ENCODE results near the gene MAP3K21.

Gene MAP3K21

DNA sequence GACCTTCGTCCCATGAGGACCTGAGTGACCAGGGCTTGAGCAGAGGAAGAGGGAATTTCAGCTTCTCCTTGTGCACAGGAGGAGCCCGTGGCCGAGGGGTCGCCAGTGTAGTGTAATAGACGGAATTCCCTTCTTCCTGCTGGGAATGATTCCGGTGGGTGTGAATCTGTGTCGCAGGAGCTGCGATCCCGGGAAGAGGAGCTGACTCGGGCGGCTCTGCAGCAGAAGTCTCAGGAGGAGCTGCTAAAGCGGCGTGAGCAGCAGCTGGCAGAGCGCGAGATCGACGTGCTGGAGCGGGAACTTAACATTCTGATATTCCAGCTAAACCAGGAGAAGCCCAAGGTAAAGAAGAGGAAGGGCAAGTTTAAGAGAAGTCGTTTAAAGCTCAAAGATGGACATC is 34.4 kb downstream of the MAP3K21 start:
- Histone ChIP-seq H3K4me3 (ENCODE audit: low read depth in 1 of 2, low read length in 2 of 2) (no peak overlapping the region), H3K9me3 (ENCODE audit: control insufficient read depth in 1 of 2, low read length in 2 of 2) (no peaks in the 10 kb centered on the region), H3K4me1 (ENCODE audit: control insufficient read depth in 1 of 2, insufficient read depth in 2 of 2, low read length in 2 of 2) (no peaks in the 10 kb centered on the region)

DNA sequence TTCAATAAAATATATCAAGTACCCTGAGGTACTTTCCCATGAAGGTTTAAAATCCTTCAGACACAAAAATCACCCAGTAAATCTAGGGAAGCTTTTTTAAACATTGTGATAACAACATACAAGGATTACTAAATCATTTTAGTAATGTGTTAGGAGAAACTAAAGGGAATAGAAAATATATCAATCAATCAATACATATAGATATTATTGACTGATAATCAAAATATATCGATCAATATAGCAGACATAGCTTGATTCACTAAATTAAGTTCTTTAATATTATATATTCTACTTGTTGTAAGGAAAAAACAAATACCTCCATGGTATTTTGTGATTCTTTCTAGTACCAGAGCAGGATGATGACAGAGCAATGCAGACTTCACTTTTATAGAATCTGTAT is 35.2 kb downstream of the MAP3K21 start:
- H3K4me1 ChIP-seq (ENCODE audit: control insufficient read depth in 1 of 2, insufficient read depth in 2 of 2, low read length in 2 of 2): no peaks in the 10 kb centered on the region

More for the DNA sequence above, 34.4 kb downstream of the MAP3K21 start:
- no peaks in the 10 kb centered on the region for H3K36me3 ChIP-seq (ENCODE audit: control insufficient read depth in 1 of 2, insufficient read depth in 2 of 2, low read length in 2 of 2)
- no peaks in the 10 kb centered on the region for H3K27me3 ChIP-seq (ENCODE audit: low read depth, low read length)
- H3K27ac ChIP-seq (ENCODE audit: low read length): no peak overlapping the region

DNA sequence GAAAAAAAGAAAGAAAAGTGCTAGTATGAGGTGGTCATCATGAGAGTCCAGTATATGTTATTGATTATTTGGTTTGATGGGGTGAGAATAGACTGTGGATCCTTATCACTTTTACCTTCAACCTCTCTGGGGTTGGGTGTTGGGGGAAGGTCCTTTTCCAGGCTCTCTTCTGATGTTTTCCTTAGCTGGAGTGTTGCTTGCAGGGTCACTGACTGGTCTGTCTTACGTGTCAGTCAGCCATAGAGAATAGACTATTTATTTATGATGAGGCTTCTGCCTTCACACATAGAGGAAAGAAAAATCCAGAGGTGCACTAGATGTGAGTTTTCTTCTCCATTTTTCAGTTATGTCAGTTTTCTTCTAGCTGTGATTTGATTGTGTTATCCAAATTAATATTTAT is 36.5 kb downstream of the MAP3K21 start:
- Histone ChIP-seq H3K9me3 (ENCODE audit: control insufficient read depth in 1 of 2, low read length in 2 of 2) (no peaks in the 10 kb centered on the region), H3K27ac (ENCODE audit: low read length) (no peak overlapping the region), H3K4me3 (ENCODE audit: low read depth in 1 of 2, low read length in 2 of 2) (no peak overlapping the region), H3K4me1 (ENCODE audit: control insufficient read depth in 1 of 2, insufficient read depth in 2 of 2, low read length in 2 of 2) (no peaks in the 10 kb centered on the region), H3K27me3 (ENCODE audit: low read depth, low read length) (no peaks in the 10 kb centered on the region), H3K36me3 (ENCODE audit: control insufficient read depth in 1 of 2, insufficient read depth in 2 of 2, low read length in 2 of 2) (no peaks in the 10 kb centered on the region)

More for the DNA sequence above, 35.2 kb downstream of the MAP3K21 start:
- no peaks in the 10 kb centered on the region for H3K27me3 ChIP-seq (ENCODE audit: low read depth, low read length)
- H3K27ac ChIP-seq (ENCODE audit: low read length): no peak overlapping the region
- no peaks in the 10 kb centered on the region for H3K36me3 ChIP-seq (ENCODE audit: control insufficient read depth in 1 of 2, insufficient read depth in 2 of 2, low read length in 2 of 2)
- no peaks in the 10 kb centered on the region for H3K9me3 ChIP-seq (ENCODE audit: control insufficient read depth in 1 of 2, low read length in 2 of 2)
- H3K4me3 ChIP-seq (ENCODE audit: low read depth in 1 of 2, low read length in 2 of 2): no peak overlapping the region

DNA sequence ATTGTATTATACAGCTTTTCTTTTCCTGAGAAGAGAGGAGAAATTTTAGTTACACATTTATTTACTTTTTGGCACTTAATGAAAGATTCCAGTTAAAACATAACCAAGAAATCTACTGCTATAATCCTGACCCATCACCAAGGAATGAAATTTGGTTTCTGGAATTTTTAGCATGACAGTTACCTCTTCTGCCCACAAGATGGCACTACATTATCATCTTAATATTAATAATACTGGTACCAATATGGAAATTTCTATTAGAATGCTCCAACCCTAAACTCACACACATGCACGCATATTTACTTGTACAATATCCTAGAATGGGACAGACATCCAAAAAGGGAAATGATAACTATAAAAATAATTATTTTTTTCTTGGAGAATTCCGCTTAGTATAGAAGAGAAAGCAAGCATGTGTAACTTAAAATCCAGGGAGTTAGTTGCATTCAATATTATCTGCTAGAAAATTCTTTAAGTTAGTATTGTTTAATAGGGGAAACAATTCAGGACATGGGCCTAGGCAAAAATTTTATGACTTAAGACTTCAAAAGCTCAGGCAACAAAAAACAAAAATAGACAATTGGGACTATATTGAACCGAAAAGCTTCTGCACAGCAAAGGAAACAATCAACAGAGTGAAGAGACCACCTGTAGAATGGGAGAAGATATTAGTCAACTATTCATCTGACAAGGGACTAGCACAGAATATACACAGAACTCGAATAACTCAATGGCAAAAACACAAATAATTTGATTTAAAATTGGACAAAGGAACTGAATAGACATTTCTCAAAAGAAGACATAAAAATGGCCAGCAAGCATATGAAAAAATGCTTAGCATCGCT is 37.4 kb downstream of the MAP3K21 start:
- Histone ChIP-seq H3K9me3 (ENCODE audit: control insufficient read depth in 1 of 2, low read length in 2 of 2) (no peaks in the 10 kb centered on the region), H3K27me3 (ENCODE audit: low read depth, low read length) (no peaks in the 10 kb centered on the region), H3K36me3 (ENCODE audit: control insufficient read depth in 1 of 2, insufficient read depth in 2 of 2, low read length in 2 of 2) (no peaks in the 10 kb centered on the region), H3K4me3 (ENCODE audit: low read depth in 1 of 2, low read length in 2 of 2) (no peak overlapping the region), H3K27ac (ENCODE audit: low read length) (no peak overlapping the region), H3K4me1 (ENCODE audit: control insufficient read depth in 1 of 2, insufficient read depth in 2 of 2, low read length in 2 of 2) (no peaks in the 10 kb centered on the region)

DNA sequence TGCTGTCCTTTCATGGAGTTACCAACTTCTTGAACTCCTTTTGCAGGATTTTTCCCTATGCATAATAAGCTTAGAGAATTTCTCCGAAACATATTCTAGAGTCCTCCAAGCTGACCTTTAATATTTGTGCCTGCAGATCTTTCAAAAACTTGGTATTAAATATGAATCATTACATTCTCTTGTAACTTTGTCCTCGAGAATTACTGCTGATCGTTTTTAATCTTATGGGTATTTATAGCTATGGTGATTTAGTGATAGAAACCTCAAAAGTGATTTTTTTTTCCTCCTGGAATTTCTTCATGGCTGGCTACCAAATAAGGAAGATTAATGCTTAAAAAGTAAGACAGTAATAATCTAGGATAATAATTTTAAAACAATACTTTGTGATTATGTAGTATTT is 39.1 kb downstream of the MAP3K21 start:
- H3K9me3 ChIP-seq (ENCODE audit: control insufficient read depth in 1 of 2, low read length in 2 of 2): no peaks in the 10 kb centered on the region
- H3K4me3 ChIP-seq (ENCODE audit: low read depth in 1 of 2, low read length in 2 of 2): no peak overlapping the region
- no peaks in the 10 kb centered on the region for H3K36me3 ChIP-seq (ENCODE audit: control insufficient read depth in 1 of 2, insufficient read depth in 2 of 2, low read length in 2 of 2)
- H3K27me3 ChIP-seq (ENCODE audit: low read depth, low read length): no peaks in the 10 kb centered on the region
- H3K4me1 ChIP-seq (ENCODE audit: control insufficient read depth in 1 of 2, insufficient read depth in 2 of 2, low read length in 2 of 2): no peaks in the 10 kb centered on the region
- no peak overlapping the region for H3K27ac ChIP-seq (ENCODE audit: low read length)

DNA sequence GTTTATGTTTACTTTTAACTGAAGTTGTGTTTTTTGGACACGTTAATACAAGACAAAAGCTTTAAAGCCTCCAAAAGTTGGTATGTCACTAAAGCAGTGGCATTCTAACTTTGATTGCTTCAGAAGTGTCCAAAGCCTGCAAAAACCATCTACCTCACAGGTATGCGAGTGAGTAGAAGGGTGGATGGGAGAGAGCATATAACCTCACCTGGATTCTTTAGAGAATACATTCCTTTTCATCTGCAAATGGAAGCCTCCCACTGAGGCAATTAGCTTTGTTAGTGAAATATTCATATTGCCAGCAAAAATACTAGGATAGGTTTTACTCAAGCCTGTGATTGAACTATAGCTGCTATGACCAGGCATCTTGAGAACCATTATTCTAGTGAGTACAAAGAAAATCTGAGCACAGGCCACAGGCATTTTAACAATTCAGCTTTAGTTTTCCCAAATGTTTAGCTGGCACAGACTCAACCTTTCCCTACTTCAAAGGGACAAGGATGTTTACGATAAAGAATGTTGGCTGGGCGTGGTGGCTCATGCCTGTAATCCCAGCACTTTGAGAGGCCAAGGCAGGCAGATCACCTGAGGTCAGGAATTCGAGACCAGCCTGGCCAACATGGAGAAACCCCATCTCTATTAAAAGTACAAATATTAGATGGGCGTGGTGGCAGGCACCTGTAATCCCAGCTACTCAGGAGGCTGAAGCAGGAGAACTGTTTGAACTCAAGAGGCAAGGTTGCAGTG is 39.7 kb downstream of the MAP3K21 start:
- H3K27me3 ChIP-seq (ENCODE audit: low read depth, low read length): no peaks in the 10 kb centered on the region
- H3K4me3 ChIP-seq (ENCODE audit: low read depth in 1 of 2, low read length in 2 of 2): no peak overlapping the region
- H3K36me3 ChIP-seq (ENCODE audit: control insufficient read depth in 1 of 2, insufficient read depth in 2 of 2, low read length in 2 of 2): no peaks in the 10 kb centered on the region
- H3K4me1 ChIP-seq (ENCODE audit: control insufficient read depth in 1 of 2, insufficient read depth in 2 of 2, low read length in 2 of 2): no peaks in the 10 kb centered on the region
- H3K9me3 ChIP-seq (ENCODE audit: control insufficient read depth in 1 of 2, low read length in 2 of 2): no peaks in the 10 kb centered on the region
- H3K27ac ChIP-seq (ENCODE audit: low read length): no peak overlapping the region

DNA sequence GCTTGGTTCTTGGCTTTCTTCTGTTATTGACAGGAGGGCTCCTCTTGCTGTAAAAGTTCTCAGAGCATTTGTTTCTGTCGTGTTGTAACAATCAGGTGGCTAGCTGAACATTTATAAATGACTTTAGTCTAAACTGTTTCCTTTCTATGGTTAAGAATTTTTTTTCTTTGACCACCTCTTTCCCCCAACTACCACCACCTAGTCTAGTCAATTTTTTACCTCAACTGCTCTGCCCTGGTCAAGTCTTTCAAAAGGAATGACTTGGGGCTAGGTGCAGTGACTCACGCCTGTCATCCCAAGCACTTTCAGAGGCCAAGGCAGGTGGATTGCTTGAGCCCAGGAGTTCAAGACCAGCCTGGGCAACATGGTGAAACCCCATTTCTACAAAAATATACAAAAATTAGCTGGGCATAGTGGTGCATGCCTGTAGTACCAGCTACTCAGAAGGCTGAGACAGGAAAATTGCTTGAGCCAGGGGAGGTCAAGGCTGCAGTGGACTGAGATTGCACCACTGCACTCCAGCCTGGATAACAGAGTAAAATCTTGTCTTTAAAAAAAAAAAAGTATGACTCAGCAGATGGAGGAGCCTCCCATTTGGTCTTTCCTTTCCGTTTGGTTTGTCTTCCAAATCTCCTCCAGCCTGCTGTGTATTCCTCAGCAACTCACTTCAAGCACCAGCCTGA is 40.7 kb downstream of the MAP3K21 start:
- no peaks in the 10 kb centered on the region for H3K27me3 ChIP-seq (ENCODE audit: low read depth, low read length)
- H3K4me1 ChIP-seq (ENCODE audit: control insufficient read depth in 1 of 2, insufficient read depth in 2 of 2, low read length in 2 of 2): no peaks in the 10 kb centered on the region
- H3K27ac ChIP-seq (ENCODE audit: low read length): no peak overlapping the region
- no peaks in the 10 kb centered on the region for H3K36me3 ChIP-seq (ENCODE audit: control insufficient read depth in 1 of 2, insufficient read depth in 2 of 2, low read length in 2 of 2)
- no peaks in the 10 kb centered on the region for H3K9me3 ChIP-seq (ENCODE audit: control insufficient read depth in 1 of 2, low read length in 2 of 2)
- no peak overlapping the region for H3K4me3 ChIP-seq (ENCODE audit: low read depth in 1 of 2, low read length in 2 of 2)

DNA sequence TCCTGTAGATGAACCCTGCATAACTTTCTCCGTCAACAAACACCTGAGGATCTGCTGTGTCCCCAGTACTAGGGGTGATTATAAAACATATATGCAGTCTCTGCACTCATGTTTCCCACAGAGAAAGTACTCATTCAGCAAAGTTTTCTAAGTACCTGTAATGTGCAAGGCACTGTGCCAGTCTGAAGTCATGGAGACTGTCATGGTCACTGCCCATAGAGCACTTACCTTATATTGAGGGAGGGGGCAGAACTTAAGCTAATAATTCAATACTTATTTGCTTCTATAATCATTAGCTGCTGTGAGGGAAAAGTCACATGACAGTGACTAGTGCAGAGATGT is 41.2 kb downstream of the MAP3K21 start:
- Histone ChIP-seq H3K27ac (ENCODE audit: low read length) (no peak overlapping the region), H3K4me3 (ENCODE audit: low read depth in 1 of 2, low read length in 2 of 2) (no peak overlapping the region), H3K36me3 (ENCODE audit: control insufficient read depth in 1 of 2, insufficient read depth in 2 of 2, low read length in 2 of 2) (no peaks in the 10 kb centered on the region), H3K9me3 (ENCODE audit: control insufficient read depth in 1 of 2, low read length in 2 of 2) (no peaks in the 10 kb centered on the region), H3K27me3 (ENCODE audit: low read depth, low read length) (no peaks in the 10 kb centered on the region), H3K4me1 (ENCODE audit: control insufficient read depth in 1 of 2, insufficient read depth in 2 of 2, low read length in 2 of 2) (no peaks in the 10 kb centered on the region)

DNA sequence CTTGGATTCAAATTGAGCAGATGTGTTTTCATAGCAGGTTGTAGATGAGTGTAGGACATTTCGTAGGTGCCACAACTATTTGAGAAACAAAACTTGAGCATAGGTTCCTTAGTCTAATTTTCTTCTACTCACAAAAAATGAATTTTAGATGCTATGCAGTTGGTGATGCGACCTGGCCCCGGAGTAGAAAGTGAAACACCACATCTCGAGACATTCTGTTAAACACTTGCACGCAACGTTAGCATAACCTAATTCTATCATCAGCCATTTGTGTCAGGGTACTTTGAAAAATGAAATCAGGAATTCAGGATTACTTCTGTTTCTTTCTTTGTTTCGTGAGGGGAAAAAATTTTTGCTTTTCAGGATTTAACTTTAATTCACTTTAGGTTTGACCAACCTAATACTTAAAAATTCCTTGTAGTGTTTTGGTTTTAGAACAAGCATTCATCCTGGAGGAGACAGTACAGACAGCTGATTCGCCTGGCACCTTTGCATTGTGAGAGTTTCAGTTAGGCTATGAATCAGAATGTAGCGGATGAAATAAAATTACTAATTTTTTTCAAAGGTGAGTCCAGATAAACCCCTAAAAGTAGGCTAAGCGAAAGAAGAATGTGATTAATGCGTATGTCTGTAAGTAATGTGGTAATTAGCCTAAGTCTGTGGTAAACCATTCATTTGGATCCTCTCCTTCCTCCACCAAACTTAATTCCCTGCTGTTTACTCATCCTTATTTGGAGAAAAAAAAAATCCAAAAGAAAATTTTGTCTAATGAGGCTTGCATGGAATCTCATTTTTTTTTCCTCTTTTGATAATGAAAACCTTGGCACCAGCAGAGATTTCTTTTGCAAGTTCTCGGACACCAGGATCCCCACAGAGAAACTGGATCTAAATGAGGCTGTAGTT is 44.9 kb downstream of the MAP3K21 start:
- no peaks in the 10 kb centered on the region for H3K36me3 ChIP-seq (ENCODE audit: control insufficient read depth in 1 of 2, insufficient read depth in 2 of 2, low read length in 2 of 2)
- H3K27ac ChIP-seq (ENCODE audit: low read length): no peak overlapping the region
- no peaks in the 10 kb centered on the region for H3K9me3 ChIP-seq (ENCODE audit: control insufficient read depth in 1 of 2, low read length in 2 of 2)
- H3K27me3 ChIP-seq (ENCODE audit: low read depth, low read length): no peaks in the 10 kb centered on the region
- no peak overlapping the region for H3K4me3 ChIP-seq (ENCODE audit: low read depth in 1 of 2, low read length in 2 of 2)
- no peaks in the 10 kb centered on the region for H3K4me1 ChIP-seq (ENCODE audit: control insufficient read depth in 1 of 2, insufficient read depth in 2 of 2, low read length in 2 of 2)

DNA sequence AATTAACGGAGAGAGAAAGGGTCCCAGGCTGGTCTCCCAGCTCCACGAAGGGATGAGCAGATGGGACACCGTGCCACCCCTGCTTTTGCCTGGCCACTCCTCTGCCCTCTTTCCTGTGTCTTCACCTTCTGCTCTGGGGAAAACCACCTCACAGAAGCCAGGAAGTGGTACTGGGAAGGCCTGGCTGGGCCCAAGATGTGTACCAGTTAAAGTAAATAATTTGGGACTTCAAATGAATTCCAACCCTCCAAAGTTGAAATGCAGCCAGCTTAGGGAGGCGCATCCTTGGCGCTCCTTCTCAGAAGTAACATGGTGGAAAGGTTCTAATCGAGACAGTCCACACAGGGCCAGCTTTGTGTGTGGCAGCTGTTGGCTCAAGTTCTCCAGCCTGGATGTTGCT is 45.7 kb downstream of the MAP3K21 start:
- Histone ChIP-seq H3K4me1 (ENCODE audit: control insufficient read depth in 1 of 2, insufficient read depth in 2 of 2, low read length in 2 of 2) (no peaks in the 10 kb centered on the region), H3K4me3 (ENCODE audit: low read depth in 1 of 2, low read length in 2 of 2) (no peak overlapping the region), H3K9me3 (ENCODE audit: control insufficient read depth in 1 of 2, low read length in 2 of 2) (no peaks in the 10 kb centered on the region), H3K27me3 (ENCODE audit: low read depth, low read length) (no peaks in the 10 kb centered on the region), H3K27ac (ENCODE audit: low read length) (no peak overlapping the region), H3K36me3 (ENCODE audit: control insufficient read depth in 1 of 2, insufficient read depth in 2 of 2, low read length in 2 of 2) (no peaks in the 10 kb centered on the region)

DNA sequence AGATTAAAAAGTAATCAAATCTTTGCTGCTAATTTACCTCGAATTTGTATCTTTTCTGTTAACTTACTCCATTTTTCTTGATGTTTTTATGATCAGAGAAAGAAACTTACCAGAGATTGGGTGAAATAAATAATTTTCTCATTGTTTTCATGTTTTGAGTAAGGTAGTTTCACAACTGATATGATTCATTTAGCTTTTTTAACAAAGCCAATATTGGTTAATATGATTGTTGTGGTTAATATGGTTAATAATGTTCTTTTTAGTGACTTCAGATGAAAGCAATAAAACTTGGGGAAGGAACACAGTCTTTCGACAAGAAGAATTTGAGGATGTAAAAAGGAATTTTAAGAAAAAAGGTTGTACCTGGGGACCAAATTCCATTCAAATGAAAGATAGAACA is 48.1 kb downstream of the MAP3K21 start:
- Histone ChIP-seq H3K27ac (ENCODE audit: low read length) (no peak overlapping the region), H3K27me3 (ENCODE audit: low read depth, low read length) (no peaks in the 10 kb centered on the region), H3K9me3 (ENCODE audit: control insufficient read depth in 1 of 2, low read length in 2 of 2) (no peaks in the 10 kb centered on the region), H3K4me3 (ENCODE audit: low read depth in 1 of 2, low read length in 2 of 2) (no peak overlapping the region), H3K4me1 (ENCODE audit: control insufficient read depth in 1 of 2, insufficient read depth in 2 of 2, low read length in 2 of 2) (no peaks in the 10 kb centered on the region), H3K36me3 (ENCODE audit: control insufficient read depth in 1 of 2, insufficient read depth in 2 of 2, low read length in 2 of 2) (no peaks in the 10 kb centered on the region)
